ENCODE results near the gene IL3RA.
A peak's percentile ranks its signal among the peaks of the same experiment; 100 is the strongest.

The IL3RA gene

GRCh38 chrX:1391707-1392375, 55.3 kb downstream of the IL3RA start, which contains the start of gene SLC25A6:
Gene SLC25A6, minus strand, starts transcription at chrX:1392113. Its CDS starts 104 bp downstream, at chrX:1392009.
- DNase-seq (ENCODE audit: extremely low spot score) = peak; percentile 97
- ChIA-PET CTCF (no interaction called here), POLR2A (no interaction called here)
- peak; percentile 67; the same call in 1 of the 2 replicates for TF ChIP-seq ELF4 (IDR thresholded peaks at IDR 0.05)
- no peak for TF ChIP-seq LEF1 (IDR thresholded peaks at IDR 0.05; ENCODE audit: borderline replicate concordance)
- TF ChIP-seq ZNF384 (IDR thresholded peaks at IDR 0.05) = no peak
- TF ChIP-seq ARNT (IDR thresholded peaks at IDR 0.05) = no peak
- TF ChIP-seq HDGF (IDR thresholded peaks at IDR 0.05; ENCODE audit: borderline replicate concordance) = 0 out of 2 replicates have a peak, but pooled peaks have one; percentile 84
- no peak for TF ChIP-seq TARDBP (IDR thresholded peaks at IDR 0.05)
- TF ChIP-seq SP1 (IDR thresholded peaks at IDR 0.05) = no peak
- peak; percentile 5 for TF ChIP-seq L3MBTL2 (conservative IDR thresholded peaks at IDR 0.05)
- no peak for TF ChIP-seq FOXA1 (IDR thresholded peaks at IDR 0.05)
- no peak for TF ChIP-seq PKNOX1 (IDR thresholded peaks at IDR 0.05)
- no peak for TF ChIP-seq NFRKB (IDR thresholded peaks at IDR 0.05)
- TF ChIP-seq SUZ12 (IDR thresholded peaks at IDR 0.05) = no peak
- TF ChIP-seq FOXK2 (IDR thresholded peaks at IDR 0.05) = no peak

- TF ChIP-seq L3MBTL2 (conservative IDR thresholded peaks at IDR 0.05) (peak; percentile 71), CTBP1 (IDR thresholded peaks at IDR 0.05; ENCODE audit: borderline replicate concordance) (no peak), HDGF (IDR thresholded peaks at IDR 0.05; ENCODE audit: borderline replicate concordance) (0 out of 2 replicates have a peak, but pooled peaks have one; percentile 0)
- POLR2A ChIA-PET = no interaction called here
- peak; percentile 66 for DNase-seq (ENCODE audit: extremely low spot score)
- CTCF ChIA-PET = no interaction called here
Measured at GRCh38 chrX:1392376-1393068, 55.9 kb downstream of the IL3RA start.

GRCh38 chrX:1393871-1394615, 57.5 kb downstream of the IL3RA start:
- POLR2A ChIA-PET = no interaction called here
- no peak for DNase-seq (ENCODE audit: extremely low spot score)
- TF ChIP-seq TARDBP (IDR thresholded peaks at IDR 0.05) (no peak), L3MBTL2 (conservative IDR thresholded peaks at IDR 0.05) (no peak), FOXM1 (IDR thresholded peaks at IDR 0.05; ENCODE audit: borderline replicate concordance) (no peak), FOXK2 (IDR thresholded peaks at IDR 0.05) (no peak), BHLHE40 (IDR thresholded peaks at IDR 0.05; ENCODE audit: borderline replicate concordance) (no peak), PKNOX1 (IDR thresholded peaks at IDR 0.05) (no peak), SP1 (IDR thresholded peaks at IDR 0.05) (no peak), ZNF384 (IDR thresholded peaks at IDR 0.05) (no peak), HDGF (IDR thresholded peaks at IDR 0.05; ENCODE audit: borderline replicate concordance) (no peak), ARNT (IDR thresholded peaks at IDR 0.05) (no peak), CTBP1 (IDR thresholded peaks at IDR 0.05; ENCODE audit: borderline replicate concordance) (no peak), NFRKB (IDR thresholded peaks at IDR 0.05) (no peak), FOXA1 (IDR thresholded peaks at IDR 0.05) (no peak), LEF1 (IDR thresholded peaks at IDR 0.05; ENCODE audit: borderline replicate concordance) (no peak), SUZ12 (IDR thresholded peaks at IDR 0.05) (no peak), ELF4 (IDR thresholded peaks at IDR 0.05) (no peak)
- CTCF ChIA-PET = no interaction called here

GRCh38 chrX:1394731-1395501, 58.3 kb downstream of the IL3RA start:
- ChIA-PET POLR2A (no interaction called here), CTCF (no interaction called here)
- no peak for TF ChIP-seq L3MBTL2 (conservative IDR thresholded peaks at IDR 0.05)
- TF ChIP-seq ARNT (IDR thresholded peaks at IDR 0.05) = no peak
- no peak for TF ChIP-seq SUZ12 (IDR thresholded peaks at IDR 0.05)
- no peak for TF ChIP-seq PKNOX1 (IDR thresholded peaks at IDR 0.05)
- DNase-seq (ENCODE audit: extremely low spot score) = no peak

GRCh38 chrX:1395646-1396216, 59.1 kb downstream of the IL3RA start:
- DNase-seq (ENCODE audit: extremely low spot score) = no peak
- ChIA-PET CTCF (no interaction called here), POLR2A (no interaction called here)
- peak; percentile 62 for TF ChIP-seq TARDBP (IDR thresholded peaks at IDR 0.05)
- no peak for TF ChIP-seq LEF1 (IDR thresholded peaks at IDR 0.05; ENCODE audit: borderline replicate concordance)

Data from HEK293T (cell line).